Large intestine (tissue), 3 donors: Measurements from ENCODE around the gene TNFRSF6B. TPM values are rescaled to one million over a fixed set of nuclear protein-coding genes. Genes with fewer than 3 reads are reported as not detected.
"Not testable (repeated sequence)": the region's sequence is repeated elsewhere in the genome, so short reads cannot be mapped to it uniquely, and the experiment has no call there.

Experiments used
- DNase-seq, 2 donors: peaks; one replicate each; pipeline versions ENCODE4 v3.0.0 to v3.0.0-alpha.2; 2013
- H3K27ac ChIP-seq: one replicate; pipeline ENCODE4 v1.5.1; 2013; ENCODE audit warnings: low read length
- H3K27me3 ChIP-seq: 2 replicates; pipeline ENCODE4 v1.6.1; 2013; ENCODE audit warnings: low read length; ENCODE audit not compliant: control insufficient read depth, insufficient read depth
- H3K36me3 ChIP-seq: 2 replicates; pipeline ENCODE4 v1.6.1; 2013; ENCODE audit warnings: low read length; ENCODE audit not compliant: control insufficient read depth, insufficient read depth
- H3K4me1 ChIP-seq: one replicate; pipeline ENCODE4 v1.6.1; 2013; ENCODE audit warnings: low read length; ENCODE audit not compliant: control insufficient read depth, insufficient read depth
- H3K4me3 ChIP-seq: one replicate; pipeline ENCODE4 v1.5.1; 2013; ENCODE audit warnings: low read length
- H3K9me3 ChIP-seq: one replicate; pipeline ENCODE4 v1.6.1; 2013; ENCODE audit warnings: mild to moderate bottlenecking, low read depth, low read length, moderate library complexity; ENCODE audit not compliant: control insufficient read depth
- whole genome bisulfite sequencing: methylation state at CpG from one replicate; pipeline ENCODE4 v1.1.5; 2013; ENCODE audit warnings: low lambda C conversion rate; ENCODE audit not compliant: insufficient coverage; 5-methylcytosine and 5-hydroxymethylcytosine counted together
- polyA plus RNA-seq: library from polyadenylated mRNA; unstranded; fragments of 120-200 nt; gene quantifications from one replicate; pipeline ENCODE4 v1.2.1, GENCODE V29; 2013

TNFRSF6B gene
- polyA plus RNA-seq, 1 donor, result 1.9 TPM

DNA sequence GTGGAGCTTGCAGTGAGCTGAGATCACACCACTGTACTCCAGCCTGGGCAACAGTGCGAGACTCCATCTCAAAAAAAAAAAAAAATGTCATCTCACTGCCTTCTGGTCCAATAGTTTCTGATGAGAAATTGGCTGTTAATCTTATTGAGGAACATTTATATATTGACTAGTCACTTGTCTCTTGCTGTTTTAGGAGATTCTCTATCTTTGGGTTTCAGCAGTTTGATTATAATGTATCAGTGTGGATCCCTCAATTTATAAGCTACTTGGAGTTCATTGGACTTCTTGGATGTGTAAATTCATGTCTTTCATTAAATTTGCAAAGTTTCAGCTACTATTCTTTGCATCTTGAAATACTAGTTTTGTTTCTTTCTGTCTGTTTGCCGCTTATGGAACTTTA is 22.5 kb downstream of the TNFRSF6B start:
- Histone ChIP-seq H3K36me3 (peaks cover 38% of the 10 kb centered on the region), H3K9me3 (peaks cover 26% of the 10 kb centered on the region), H3K4me1 (no peaks in the 10 kb centered on the region), H3K4me3 (no peak overlapping the region), H3K27me3 (no peaks in the 10 kb centered on the region), H3K27ac (no peak overlapping the region)
- DNase-seq, result no peak
- 100% methylated on average over 1 of the region's 2 CpGs for WGBS

GRCh38 chr20:63722967-63723622 is 26.6 kb downstream of the TNFRSF6B start:
- H3K27me3 ChIP-seq, DNase-seq, H3K27ac ChIP-seq, H3K4me1 ChIP-seq, H3K4me3 ChIP-seq: not testable (repeated sequence)
- H3K9me3 ChIP-seq, result peaks cover 26% of the 10 kb centered on the region
- 83% methylated on average over 1 of the region's 2 CpGs for WGBS
- peaks cover 26% of the 10 kb centered on the region for H3K36me3 ChIP-seq

GRCh38 chr20:63730189-63730733 is 33.8 kb downstream of the TNFRSF6B start:
- H3K4me3 ChIP-seq, DNase-seq, H3K9me3 ChIP-seq, H3K27me3 ChIP-seq, H3K27ac ChIP-seq: not testable (repeated sequence)
- H3K4me1 ChIP-seq, result peaks cover 13% of the 10 kb centered on the region
- peaks cover 25% of the 10 kb centered on the region for H3K36me3 ChIP-seq
- no CpG with 5 or more reads among the region's 18 CpGs for WGBS

- no peak overlapping the region for H3K4me3 ChIP-seq
- no peaks in the 10 kb centered on the region for H3K9me3 ChIP-seq
- H3K4me1 ChIP-seq, result peaks cover 13% of the 10 kb centered on the region
- no CpG with 5 or more reads among the region's 5 CpGs for WGBS
- H3K36me3 ChIP-seq, result peaks cover 36% of the 10 kb centered on the region
- DNase-seq, result no peak
- no peak overlapping the region for H3K27ac ChIP-seq
- H3K27me3 ChIP-seq, result no peaks in the 10 kb centered on the region
These were observed 35.0 kb downstream of the TNFRSF6B start for GRCh38 chr20:63731410-63731809.

DNA sequence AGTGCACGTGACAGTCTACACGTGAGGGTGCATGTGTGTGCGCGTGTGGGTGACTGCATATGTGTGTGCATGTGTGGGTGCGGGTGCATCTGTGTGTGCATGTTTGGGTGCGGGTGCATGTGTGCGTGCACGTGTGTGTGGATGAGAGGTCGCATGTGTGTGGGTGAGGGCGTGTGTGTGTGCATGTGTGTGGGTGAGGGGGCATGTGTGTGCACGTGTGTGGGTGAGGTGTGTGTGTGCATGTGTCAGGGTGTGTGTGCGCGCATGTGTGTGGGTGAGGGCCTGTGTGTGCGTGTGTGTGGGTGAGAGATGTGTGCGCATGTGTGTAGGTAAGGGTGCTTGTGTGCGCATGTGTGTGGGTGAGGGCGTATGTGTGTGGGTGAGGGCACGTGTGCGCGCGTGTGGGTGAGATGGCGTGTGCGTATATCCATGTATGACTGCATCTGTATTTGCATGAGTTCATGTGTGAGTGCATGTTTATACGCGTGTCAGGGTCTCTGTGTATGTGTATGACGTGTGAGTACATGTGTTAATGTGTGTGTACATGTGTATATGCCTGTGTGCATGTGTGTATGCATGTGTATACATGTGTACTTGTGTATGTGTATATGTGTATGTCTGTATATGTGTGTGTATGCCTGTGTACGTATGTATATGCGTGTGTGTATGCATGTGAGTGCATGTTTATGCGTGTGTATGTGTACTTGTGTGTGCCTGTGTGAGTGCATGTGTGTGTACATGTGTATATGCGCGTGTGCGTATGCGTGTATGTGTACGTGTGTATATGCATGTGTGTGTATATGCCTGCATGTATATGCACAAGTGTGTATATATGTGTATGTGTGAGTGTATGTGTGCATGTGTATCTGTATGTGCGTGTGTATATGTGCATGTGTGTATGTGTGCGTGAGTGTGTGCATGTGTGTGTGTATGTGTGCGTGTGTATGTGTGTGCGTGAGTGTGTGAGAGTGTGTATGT is 36.0 kb downstream of the TNFRSF6B start:
- DNase-seq, result no peak

DNA sequence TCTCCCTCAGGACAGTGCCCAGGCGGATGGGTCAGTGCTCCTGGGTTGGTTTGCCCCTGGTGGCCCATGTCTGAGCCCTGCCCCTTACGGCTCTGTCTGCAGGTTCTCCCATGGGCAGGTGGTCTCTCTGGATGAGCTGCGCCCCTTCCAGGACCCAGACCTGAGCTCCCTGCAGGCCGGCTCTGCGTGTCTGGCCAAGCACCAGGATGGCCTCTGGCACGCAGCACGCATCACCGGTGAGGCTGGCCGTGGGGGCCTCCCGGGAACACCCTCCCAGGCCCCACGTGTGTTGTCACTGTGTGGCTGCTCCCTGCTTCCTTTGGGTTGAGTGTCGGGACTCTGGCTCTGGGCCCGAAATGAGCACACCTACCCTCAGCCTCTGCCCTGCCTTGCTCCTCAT is 36.7 kb downstream of the TNFRSF6B start:
- no CpG with 5 or more reads among the region's 13 CpGs for WGBS
- Histone ChIP-seq H3K4me1 (peaks cover 13% of the 10 kb centered on the region), H3K27ac (no peak overlapping the region), H3K27me3 (no peaks in the 10 kb centered on the region), H3K4me3 (no peak overlapping the region), H3K36me3 (peaks cover 37% of the 10 kb centered on the region), H3K9me3 (no peaks in the 10 kb centered on the region)
- no peak for DNase-seq

More for the DNA sequence above, 36.0 kb downstream of the TNFRSF6B start:
- H3K36me3 ChIP-seq, result peaks cover 37% of the 10 kb centered on the region
- peaks cover 12% of the 10 kb centered on the region for H3K4me1 ChIP-seq
- no peak overlapping the region for H3K4me3 ChIP-seq
- H3K27ac ChIP-seq, result no peak overlapping the region
- 100% methylated on average over 2 of the region's 38 CpGs for WGBS
- H3K9me3 ChIP-seq, result no peaks in the 10 kb centered on the region
- no peaks in the 10 kb centered on the region for H3K27me3 ChIP-seq

GRCh38 chr20:63733579-63734081 is 37.2 kb downstream of the TNFRSF6B start:
- peaks cover 37% of the 10 kb centered on the region for H3K36me3 ChIP-seq
- no peak for DNase-seq
- peaks cover 13% of the 10 kb centered on the region for H3K4me1 ChIP-seq
- no peak overlapping the region for H3K27ac ChIP-seq
- H3K27me3 ChIP-seq, result no peaks in the 10 kb centered on the region
- H3K4me3 ChIP-seq, result no peak overlapping the region
- no CpG with 5 or more reads among the region's 18 CpGs for WGBS
- no peaks in the 10 kb centered on the region for H3K9me3 ChIP-seq

DNA sequence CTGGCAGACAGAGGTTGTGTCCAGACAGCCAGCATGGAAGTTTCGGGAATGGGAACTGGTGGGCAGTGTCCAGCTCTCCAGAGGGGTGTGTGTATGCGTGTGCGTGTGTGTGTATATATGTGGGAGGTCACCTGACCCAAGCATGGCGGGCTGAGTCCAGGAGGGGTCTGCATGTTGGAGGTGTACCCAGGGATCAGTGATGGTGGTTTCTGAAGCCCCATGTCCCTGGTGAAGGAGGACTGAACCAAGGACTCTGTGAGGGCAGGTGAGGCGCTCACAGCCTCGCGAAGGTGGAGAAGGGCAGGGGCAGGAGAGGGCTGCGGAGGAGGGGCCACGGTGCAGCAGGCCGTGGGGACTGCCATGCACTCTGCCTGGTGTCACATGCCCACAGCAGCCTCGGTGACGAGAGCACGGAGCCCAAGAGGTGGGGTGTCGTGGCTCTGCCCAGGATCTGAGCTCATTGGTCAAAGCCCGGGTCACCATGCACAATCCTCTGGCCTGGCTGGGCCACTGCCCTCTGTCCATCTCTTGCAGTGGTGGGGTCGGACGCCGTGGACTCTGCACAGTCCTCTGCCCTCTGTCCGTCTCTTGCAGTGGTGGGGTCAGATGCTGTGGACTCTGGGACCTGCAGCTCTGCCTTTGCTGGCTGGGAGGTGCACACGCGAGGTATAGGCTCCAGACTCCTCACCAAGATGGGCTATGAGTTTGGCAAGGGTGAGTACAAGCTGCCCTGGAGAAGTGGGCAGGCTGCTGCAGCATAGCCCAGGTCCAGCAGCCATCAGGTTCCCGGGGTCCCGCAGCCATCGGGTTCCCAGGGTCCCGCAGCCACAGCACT is 37.9 kb downstream of the TNFRSF6B start:
- H3K9me3 ChIP-seq, result no peaks in the 10 kb centered on the region
- no peak overlapping the region for H3K27ac ChIP-seq
- peaks cover 14% of the 10 kb centered on the region for H3K4me1 ChIP-seq
- no CpG with 5 or more reads among the region's 25 CpGs for WGBS
- no peak for DNase-seq
- H3K27me3 ChIP-seq, result no peaks in the 10 kb centered on the region
- H3K36me3 ChIP-seq, result peaks cover 37% of the 10 kb centered on the region
- H3K4me3 ChIP-seq, result no peak overlapping the region

DNA sequence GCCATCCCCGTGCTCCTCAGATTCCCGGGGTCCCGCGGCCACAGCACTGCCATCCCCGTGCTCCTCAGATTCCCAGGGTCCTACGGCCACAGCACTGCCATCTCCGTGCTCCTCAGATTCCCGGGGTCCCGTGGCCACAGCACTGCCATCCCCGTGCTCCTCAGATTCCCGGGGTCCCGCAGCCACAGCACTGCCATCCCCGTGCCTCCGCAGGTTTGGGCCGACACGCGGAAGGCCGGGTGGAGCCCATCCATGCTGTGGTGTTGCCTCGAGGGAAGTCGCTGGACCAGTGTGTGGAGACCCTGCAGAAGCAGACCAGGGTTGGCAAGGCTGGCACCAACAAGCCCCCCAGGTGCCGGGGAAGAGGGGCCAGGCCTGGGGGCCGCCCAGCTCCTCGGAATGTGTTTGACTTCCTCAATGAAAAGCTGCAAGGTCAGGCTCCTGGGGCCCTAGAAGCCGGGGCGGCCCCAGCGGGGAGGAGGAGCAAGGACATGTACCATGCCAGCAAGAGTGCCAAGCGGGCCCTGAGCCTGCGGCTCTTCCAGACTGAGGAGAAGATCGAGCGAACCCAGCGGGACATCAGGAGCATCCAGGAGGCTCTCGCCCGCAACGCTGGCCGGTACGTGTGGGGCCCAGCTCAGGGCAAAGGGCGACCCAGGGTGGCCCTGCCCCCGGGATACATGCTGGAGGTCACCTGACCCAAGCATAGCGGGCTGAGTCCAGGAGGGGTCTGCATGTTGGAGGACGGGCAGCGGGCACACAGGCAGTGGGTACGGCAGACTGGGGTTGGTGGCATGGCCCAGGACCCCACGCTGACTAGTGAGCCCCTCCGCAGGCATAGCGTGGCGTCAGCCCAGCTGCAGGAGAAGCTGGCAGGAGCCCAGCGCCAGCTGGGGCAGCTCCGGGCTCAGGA is 38.8 kb downstream of the TNFRSF6B start:
- whole genome bisulfite sequencing, result no CpG with 5 or more reads among the region's 48 CpGs

More for the DNA sequence above, 38.8 kb downstream of the TNFRSF6B start:
- H3K4me3 ChIP-seq, result no peak overlapping the region
- no peaks in the 10 kb centered on the region for H3K9me3 ChIP-seq
- peaks cover 37% of the 10 kb centered on the region for H3K36me3 ChIP-seq
- peaks cover 14% of the 10 kb centered on the region for H3K4me1 ChIP-seq
- H3K27me3 ChIP-seq, result no peaks in the 10 kb centered on the region
- DNase-seq, result no peak
- no peak overlapping the region for H3K27ac ChIP-seq
